ENCODE data around the gene GCG. TPM values are rescaled to one million over a fixed set of nuclear protein-coding genes. Genes with fewer than 3 reads are reported as not detected.

GCG gene
- polyA plus RNA-seq, 1 of the 3 experiments (the other 2 are of a cell fraction), result not detected

DNA sequence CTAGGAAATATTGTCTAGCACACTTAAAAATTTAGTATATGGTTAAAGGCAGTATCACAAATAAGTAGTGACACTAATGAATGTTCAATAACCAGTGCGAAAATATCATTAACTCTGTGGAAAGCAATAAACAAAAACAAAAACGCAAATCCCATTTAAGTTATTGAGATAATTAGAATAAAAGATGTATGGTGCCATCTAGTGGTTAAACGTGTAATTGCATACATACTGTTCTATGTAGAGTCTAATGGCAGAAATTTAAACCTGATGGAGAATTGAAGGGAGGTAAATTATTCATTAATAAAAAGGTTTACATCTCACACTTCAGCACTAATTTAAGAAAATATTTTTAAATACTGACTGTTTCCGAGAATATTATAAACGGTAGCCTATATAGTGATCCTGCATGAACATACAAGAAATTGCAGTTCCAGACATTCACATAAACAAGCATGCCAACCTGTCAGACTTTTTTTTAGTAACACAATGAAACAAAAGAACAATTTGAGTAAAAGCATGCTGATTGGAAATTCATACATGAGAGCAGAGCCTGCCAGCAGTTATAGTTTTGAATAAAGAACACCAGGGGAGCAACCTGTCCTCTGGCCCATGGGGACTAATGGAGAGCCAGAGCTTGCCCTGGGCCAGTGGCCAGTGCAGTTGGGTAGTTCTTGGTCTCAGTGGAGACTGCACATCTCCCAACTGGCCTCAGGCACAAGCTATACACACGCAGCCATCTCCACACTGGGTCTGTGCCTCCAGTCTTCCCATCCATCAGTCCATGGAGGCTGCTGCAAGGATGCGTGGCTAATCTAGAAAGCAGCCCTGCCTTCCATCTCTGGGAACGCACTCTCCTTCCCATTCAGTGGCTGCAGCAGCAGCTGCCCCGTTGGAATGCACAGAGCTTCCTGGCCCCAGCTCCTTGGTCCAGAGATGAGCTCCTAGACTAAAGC lies 28.0 kb downstream of the GCG start:
- TF ChIP-seq FOXJ3 (CRISPR knock-in tag; IDR thresholded peaks at IDR 0.05), result no peak
- TF ChIP-seq CHD2 (IDR thresholded peaks at IDR 0.05; ENCODE audit: low read length, partially characterized antibody), result no peak
- TF ChIP-seq SMC3 (IDR thresholded peaks at IDR 0.05; ENCODE audit: low read depth, low read length), result peak; percentile 41
- TF ChIP-seq MXI1 (IDR thresholded peaks at IDR 0.05; ENCODE audit: low read depth, low read length), result no peak
- TF ChIP-seq, protein P1, sequence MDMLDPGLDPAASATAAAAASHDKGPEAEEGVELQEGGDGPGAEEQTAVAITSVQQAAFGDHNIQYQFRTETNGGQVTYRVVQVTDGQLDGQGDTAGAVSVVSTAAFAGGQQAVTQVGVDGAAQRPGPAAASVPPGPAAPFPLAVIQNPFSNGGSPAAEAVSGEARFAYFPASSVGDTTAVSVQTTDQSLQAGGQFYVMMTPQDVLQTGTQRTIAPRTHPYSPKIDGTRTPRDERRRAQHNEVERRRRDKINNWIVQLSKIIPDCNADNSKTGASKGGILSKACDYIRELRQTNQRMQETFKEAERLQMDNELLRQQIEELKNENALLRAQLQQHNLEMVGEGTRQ (IDR thresholded peaks at IDR 0.05; ENCODE audit: borderline replicate concordance, low read depth, low read length), result no peak
- peak; percentile 68 for TF ChIP-seq RAD21 (IDR thresholded peaks at IDR 0.05; ENCODE audit: low read length)
- no peak for TF ChIP-seq NRF1 (IDR thresholded peaks at IDR 0.05; ENCODE audit: low read depth, low read length)
- no peak for TF ChIP-seq TEAD4 (IDR thresholded peaks at IDR 0.05; ENCODE audit: borderline replicate concordance, insufficient read depth)
- TF ChIP-seq, protein P2, sequence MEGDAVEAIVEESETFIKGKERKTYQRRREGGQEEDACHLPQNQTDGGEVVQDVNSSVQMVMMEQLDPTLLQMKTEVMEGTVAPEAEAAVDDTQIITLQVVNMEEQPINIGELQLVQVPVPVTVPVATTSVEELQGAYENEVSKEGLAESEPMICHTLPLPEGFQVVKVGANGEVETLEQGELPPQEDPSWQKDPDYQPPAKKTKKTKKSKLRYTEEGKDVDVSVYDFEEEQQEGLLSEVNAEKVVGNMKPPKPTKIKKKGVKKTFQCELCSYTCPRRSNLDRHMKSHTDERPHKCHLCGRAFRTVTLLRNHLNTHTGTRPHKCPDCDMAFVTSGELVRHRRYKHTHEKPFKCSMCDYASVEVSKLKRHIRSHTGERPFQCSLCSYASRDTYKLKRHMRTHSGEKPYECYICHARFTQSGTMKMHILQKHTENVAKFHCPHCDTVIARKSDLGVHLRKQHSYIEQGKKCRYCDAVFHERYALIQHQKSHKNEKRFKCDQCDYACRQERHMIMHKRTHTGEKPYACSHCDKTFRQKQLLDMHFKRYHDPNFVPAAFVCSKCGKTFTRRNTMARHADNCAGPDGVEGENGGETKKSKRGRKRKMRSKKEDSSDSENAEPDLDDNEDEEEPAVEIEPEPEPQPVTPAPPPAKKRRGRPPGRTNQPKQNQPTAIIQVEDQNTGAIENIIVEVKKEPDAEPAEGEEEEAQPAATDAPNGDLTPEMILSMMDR (IDR thresholded peaks at IDR 0.05), result peak; percentile 86
- TF ChIP-seq JUND (IDR thresholded peaks at IDR 0.05), result no peak
- TF ChIP-seq POLR2AphosphoS5 (IDR thresholded peaks at IDR 0.05; ENCODE audit: low read depth, low read length), result no peak
- TF ChIP-seq, protein P3, sequence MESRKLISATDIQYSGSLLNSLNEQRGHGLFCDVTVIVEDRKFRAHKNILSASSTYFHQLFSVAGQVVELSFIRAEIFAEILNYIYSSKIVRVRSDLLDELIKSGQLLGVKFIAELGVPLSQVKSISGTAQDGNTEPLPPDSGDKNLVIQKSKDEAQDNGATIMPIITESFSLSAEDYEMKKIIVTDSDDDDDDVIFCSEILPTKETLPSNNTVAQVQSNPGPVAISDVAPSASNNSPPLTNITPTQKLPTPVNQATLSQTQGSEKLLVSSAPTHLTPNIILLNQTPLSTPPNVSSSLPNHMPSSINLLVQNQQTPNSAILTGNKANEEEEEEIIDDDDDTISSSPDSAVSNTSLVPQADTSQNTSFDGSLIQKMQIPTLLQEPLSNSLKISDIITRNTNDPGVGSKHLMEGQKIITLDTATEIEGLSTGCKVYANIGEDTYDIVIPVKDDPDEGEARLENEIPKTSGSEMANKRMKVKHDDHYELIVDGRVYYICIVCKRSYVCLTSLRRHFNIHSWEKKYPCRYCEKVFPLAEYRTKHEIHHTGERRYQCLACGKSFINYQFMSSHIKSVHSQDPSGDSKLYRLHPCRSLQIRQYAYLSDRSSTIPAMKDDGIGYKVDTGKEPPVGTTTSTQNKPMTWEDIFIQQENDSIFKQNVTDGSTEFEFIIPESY (IDR thresholded peaks at IDR 0.05; ENCODE audit: borderline replicate concordance, low read depth), result no peak
- no peak for TF ChIP-seq NFIC (IDR thresholded peaks at IDR 0.05; ENCODE audit: borderline replicate concordance)
- TF ChIP-seq FOSL2 (IDR thresholded peaks at IDR 0.05; ENCODE audit: borderline replicate concordance, low read depth), result no peak
- TF ChIP-seq, protein P4, sequence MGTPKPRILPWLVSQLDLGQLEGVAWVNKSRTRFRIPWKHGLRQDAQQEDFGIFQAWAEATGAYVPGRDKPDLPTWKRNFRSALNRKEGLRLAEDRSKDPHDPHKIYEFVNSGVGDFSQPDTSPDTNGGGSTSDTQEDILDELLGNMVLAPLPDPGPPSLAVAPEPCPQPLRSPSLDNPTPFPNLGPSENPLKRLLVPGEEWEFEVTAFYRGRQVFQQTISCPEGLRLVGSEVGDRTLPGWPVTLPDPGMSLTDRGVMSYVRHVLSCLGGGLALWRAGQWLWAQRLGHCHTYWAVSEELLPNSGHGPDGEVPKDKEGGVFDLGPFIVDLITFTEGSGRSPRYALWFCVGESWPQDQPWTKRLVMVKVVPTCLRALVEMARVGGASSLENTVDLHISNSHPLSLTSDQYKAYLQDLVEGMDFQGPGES (IDR thresholded peaks at IDR 0.05; ENCODE audit: low read depth, low read length), result no peak
- TF ChIP-seq EZH2phosphoT487 (IDR thresholded peaks at IDR 0.05; ENCODE audit: borderline replicate concordance, low read depth), result no peak
- DNase-seq, result peak; percentile 42
- Histone ChIP-seq H3K36me3 (replicated peaks in 1 of 2; ENCODE audit: control insufficient read depth in 1 of 2, insufficient read depth in 2 of 2, low read length in 1 of 2) (no peaks in the 10 kb centered on the region), H3K9ac (no peak overlapping the region), H3K9me3 (no peaks in the 10 kb centered on the region), H3K27me3 (ENCODE audit: insufficient read depth) (no peaks in the 10 kb centered on the region), H3K4me1 (ENCODE audit: control insufficient read depth in 1 of 2, insufficient read depth in 2 of 2, low read depth in 1 of 2, low read length in 1 of 2) (no peaks in the 10 kb centered on the region), H3K27ac (ENCODE audit: low read depth in 2 of 2, low read length in 1 of 2) (no peak overlapping the region), H3K4me2 (no peak overlapping the region), H2AFZ (ENCODE audit: low read depth) (no peak overlapping the region), H3K4me3 (ENCODE audit: low read depth in 2 of 2, low read length in 1 of 2) (no peak overlapping the region), H4K20me1 (ENCODE audit: insufficient read depth) (no peaks in the 10 kb centered on the region), H3K9me2 (no peaks in the 10 kb centered on the region), H3F3A (replicated peaks; ENCODE audit: insufficient read depth) (peaks cover under 1% of the 10 kb centered on the region), H3K79me2 (ENCODE audit: insufficient read depth) (no peaks in the 10 kb centered on the region)
- ChIA-PET CTCF (interaction anchor here (0.6 to 3.9 kb wide), 7 partner anchors 17 to 537 kb away, joined by 3 to 26 read pairs (median 4); no protein-coding TSS in a partner anchor), POLR2A (no interaction called here)
- WGBS (ENCODE audit: low lambda C conversion rate), result 16% methylated on average over 9 of the region's 9 CpGs
